22Rv1 (cell line): ENCODE data around the gene NFX1.
"Not testable (repeated sequence)": the region's sequence is repeated elsewhere in the genome, so short reads cannot be mapped to it uniquely, and the experiment has no call there.

Source experiments
- H3K27ac ChIP-seq: fragments of 450-650 bp; 2 replicates; pipeline ENCODE4 v1.5.1; 2017
- CTCF ChIP-seq: fragments of 450-650 bp; IDR thresholded peaks from 2 replicates; pipeline ENCODE4 v1.5.1; 2017; ENCODE audit warnings: mild to moderate bottlenecking
- ZFX ChIP-seq: fragments of 450-650 bp; IDR thresholded peaks from 2 replicates; pipeline ENCODE4 v1.6.1; 2017; ENCODE audit warnings: antibody characterized with exemption, borderline replicate concordance

NFX1 gene

GRCh38 chr9:33320568-33321261 lies 30.4 kb downstream of the NFX1 start:
- no peak for TF ChIP-seq ZFX
- no peak for TF ChIP-seq CTCF

GRCh38 chr9:33329117-33329563 lies 38.8 kb downstream of the NFX1 start:
- H3K27ac ChIP-seq: peak overlapping the region; percentile 70
- no peak for TF ChIP-seq ZFX
- TF ChIP-seq CTCF: no peak

More at GRCh38 chr9:33320568-33321261, 30.4 kb downstream of the NFX1 start:
- no peak overlapping the region for H3K27ac ChIP-seq

DNA sequence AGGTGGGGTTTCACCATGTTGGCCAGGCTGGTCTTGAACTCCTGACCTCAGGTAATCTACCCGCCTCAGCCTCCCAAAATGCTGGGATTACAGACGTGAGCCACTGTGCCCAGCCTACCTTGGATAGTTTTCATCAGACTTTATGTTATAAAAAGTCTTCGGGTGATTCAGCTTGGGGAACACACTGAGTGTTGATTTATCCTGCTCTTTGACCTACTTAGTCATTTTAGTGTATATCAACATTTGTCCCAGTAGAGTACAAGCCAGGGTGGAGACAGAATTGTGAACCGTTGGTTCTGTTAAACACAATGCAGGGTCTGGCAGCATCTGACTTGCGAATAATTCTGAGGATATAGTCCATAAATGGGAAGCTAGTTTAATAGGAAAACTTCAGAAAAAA lies 39.7 kb downstream of the NFX1 start:
- no peak for TF ChIP-seq ZFX
- no peak for TF ChIP-seq CTCF
- H3K27ac ChIP-seq: peak overlapping the region; percentile 70

GRCh38 chr9:33331377-33331891 lies 41.1 kb downstream of the NFX1 start:
- H3K27ac ChIP-seq: no peak overlapping the region

GRCh38 chr9:33332011-33332410 lies 41.7 kb downstream of the NFX1 start:
- H3K27ac ChIP-seq: no peak overlapping the region
- no peak for TF ChIP-seq CTCF
- no peak for TF ChIP-seq ZFX

More at GRCh38 chr9:33331377-33331891, 41.1 kb downstream of the NFX1 start:
- TF ChIP-seq ZFX (no peak), CTCF (no peak)

- H3K27ac ChIP-seq: not testable (repeated sequence)
Observed at GRCh38 chr9:33332956-33333355, 42.6 kb downstream of the NFX1 start.

GRCh38 chr9:33340186-33340585 lies 49.9 kb downstream of the NFX1 start:
- no peak for TF ChIP-seq CTCF
- no peak for TF ChIP-seq ZFX
- no peak overlapping the region for H3K27ac ChIP-seq

- no peak overlapping the region for H3K27ac ChIP-seq
- TF ChIP-seq ZFX (no peak), CTCF (no peak)
Observed at GRCh38 chr9:33341182-33341581, 50.9 kb downstream of the NFX1 start.
